ENCODE data around the gene GGNBP2. TPM values are rescaled to one million over a fixed set of nuclear protein-coding genes. Genes with fewer than 3 reads are reported as not detected.

Gene GGNBP2
- total RNA-seq, 1 donor from 2014 or later: 108 TPM

GRCh38 chr17:36627101-36627500 is 82.4 kb downstream of the GGNBP2 start:
- intact Hi-C loops (cut with micrococcal nuclease): no loop called here

GRCh38 chr17:36628576-36628975 is 83.9 kb downstream of the GGNBP2 start:
- intact Hi-C loops (cut with micrococcal nuclease): no loop called here

- intact Hi-C loops (cut with micrococcal nuclease): loop anchor here (1.0 kb wide), 2 partner anchors 77 to 126 kb away; no protein-coding TSS in a partner anchor
Measured at GRCh38 chr17:36629252-36629847, 84.6 kb downstream of the GGNBP2 start.

GRCh38 chr17:36629970-36630502 is 85.3 kb downstream of the GGNBP2 start:
- intact Hi-C loops (cut with micrococcal nuclease): loop anchor here (1.0 kb wide), 2 partner anchors 76 to 125 kb away; no protein-coding TSS in a partner anchor

- intact Hi-C loops (cut with micrococcal nuclease): no loop called here
Measured at GRCh38 chr17:36631022-36631421, 86.3 kb downstream of the GGNBP2 start.

- intact Hi-C loops (cut with micrococcal nuclease): no loop called here
Measured at GRCh38 chr17:36632916-36633771, 88.4 kb downstream of the GGNBP2 start.

Other genes starting within 250 kb of the GGNBP2 start
- gene TBC1D3G, start 221.0 kb upstream of the GGNBP2 start, total RNA-seq: not detected in 2 replicates
- gene TBC1D3H, start 156.5 kb upstream of the GGNBP2 start, total RNA-seq: not detected in 2 replicates
- 35.2 and 36.6 TPM in 2 replicates for gene ZNHIT3, start 58.2 kb upstream of the GGNBP2 start, total RNA-seq
- 129 and 146 TPM in 2 replicates for gene MYO19, start 10.1 kb upstream of the GGNBP2 start, total RNA-seq
- 16.0 and 16.4 TPM in 2 replicates for gene PIGW, start 9.9 kb upstream of the GGNBP2 start, total RNA-seq
- gene DHRS11, start 47.0 kb downstream of the GGNBP2 start, total RNA-seq: 3.4 and 5.5 TPM in 2 replicates
- 13.6 and 14.3 TPM in 2 replicates for gene MRM1, start 56.7 kb downstream of the GGNBP2 start, total RNA-seq

All from T-helper 2 cell treated with Interferon-gamma antibody and Interleukin-4, amounts not matched to agents 100 ng/mL and 5 ng/mL, for 36 hours (primary cell).